WTC11 (cell line): ENCODE results near the gene ZNF699. TPM values are rescaled to one million over a fixed set of nuclear protein-coding genes. Genes with fewer than 3 reads are reported as not detected.

ENCODE experiments used
- ATAC-seq: fragments of 200-7000 bp; cut with Tn5 transposase; 2 replicates; pipeline ENCODE4 v1.10.0; 2021; ENCODE audit warnings: mild to moderate bottlenecking, moderate library complexity
- CTCF ChIA-PET: fragments of 300-600 bp; sonication (Branson Sonifier 250); formaldehyde crosslinking; loops from one replicate; lab custom pipeline; 2021; ENCODE audit warnings: antibody characterized with exemption; lab: Charles Lee
- POLR2A ChIA-PET: fragments of 350-600 bp; sonication (Branson Sonifier 250); formaldehyde crosslinking; loops from one replicate; lab custom pipeline; 2021; ENCODE audit warnings: antibody characterized with exemption; lab: Charles Lee
- DNase-seq: peaks from one replicate; pipeline ENCODE4 v3.0.0; 2021; ENCODE audit warnings: low spot score
- H3K27ac Mint-ChIP-seq: 2 replicates; pipeline ENCODE4 v1.8.0; 2021; ENCODE audit warnings: mixed read lengths
- H3K27me3 Mint-ChIP-seq: 2 replicates; pipeline ENCODE4 v1.8.0; 2021; ENCODE audit warnings: low read depth, mild to moderate bottlenecking, moderate library complexity, mixed read lengths
- H3K36me3 Mint-ChIP-seq: 2 replicates; pipeline ENCODE4 v1.8.0; 2021; ENCODE audit warnings: mixed read lengths
- H3K4me1 Mint-ChIP-seq: 2 replicates; pipeline ENCODE4 v1.8.0; 2022; ENCODE audit warnings: mixed read lengths
- H3K4me3 Mint-ChIP-seq: 2 replicates; pipeline ENCODE4 v1.8.0; 2021; ENCODE audit warnings: mild to moderate bottlenecking, moderate library complexity, mixed read lengths
- H3K9me3 Mint-ChIP-seq: 2 replicates; pipeline ENCODE4 v1.8.0; 2021; ENCODE audit warnings: mixed read lengths
- ATF1 ChIP-seq: sonication (generic); formaldehyde crosslinking; IDR thresholded peaks from 2 replicates; pipeline ENCODE4 v1.8.1; 2023; ENCODE audit warnings: mild to moderate bottlenecking, moderate library complexity, missing genetic modification reagents
- FOXK1 ChIP-seq: sonication (generic); formaldehyde crosslinking; IDR thresholded peaks from 2 replicates; pipeline ENCODE4 v1.8.0; 2022; ENCODE audit warnings: mild to moderate bottlenecking, moderate library complexity, missing genetic modification reagents
- JAZF1 ChIP-seq: fragments of 250-450 bp; sonication (Bioruptor Pico); IDR thresholded peaks from 2 replicates; pipeline ENCODE4 v1.9.0; 2021; ENCODE audit warnings: moderate library complexity, mild to moderate bottlenecking, inconsistent platforms
- MLX ChIP-seq: sonication (generic); formaldehyde crosslinking; IDR thresholded peaks from 2 replicates; pipeline ENCODE4 v1.8.1; 2023; ENCODE audit warnings: mild to moderate bottlenecking, missing genetic modification reagents, moderate library complexity
- MXD4 ChIP-seq: fragments of 250-450 bp; sonication (Bioruptor Pico); IDR thresholded peaks from 2 replicates; pipeline ENCODE4 v1.8.0; 2021; ENCODE audit warnings: mild to moderate bottlenecking, moderate library complexity, borderline replicate concordance
- MYBL2 ChIP-seq: sonication (generic); formaldehyde crosslinking; IDR thresholded peaks from 2 replicates; pipeline ENCODE4 v1.8.1; 2023; ENCODE audit warnings: mild to moderate bottlenecking, moderate library complexity, missing genetic modification reagents
- NR3C1 ChIP-seq: sonication (generic); formaldehyde crosslinking; conservative IDR thresholded peaks from 2 replicates; pipeline ENCODE4 v1.8.1; 2023; ENCODE audit warnings: low read depth, mild to moderate bottlenecking, missing genetic modification reagents
- OVOL2 ChIP-seq: fragments of 250-450 bp; sonication (Bioruptor Pico); IDR thresholded peaks from 2 replicates; pipeline ENCODE4 v1.9.0; 2021; ENCODE audit warnings: mild to moderate bottlenecking, borderline replicate concordance
- TCF7 ChIP-seq: sonication (generic); formaldehyde crosslinking; IDR thresholded peaks from 2 replicates; pipeline ENCODE4 v1.8.0; 2022; ENCODE audit warnings: mild to moderate bottlenecking, low read depth, missing genetic modification reagents, moderate library complexity
- ZNF232 ChIP-seq: sonication (generic); formaldehyde crosslinking; IDR thresholded peaks from 2 replicates; pipeline ENCODE4 v1.8.0; 2022; ENCODE audit warnings: mild to moderate bottlenecking, missing genetic modification reagents
- ZNF263 ChIP-seq: sonication (generic); formaldehyde crosslinking; IDR thresholded peaks from 2 replicates; pipeline ENCODE4 v1.8.1; 2022; ENCODE audit warnings: low read depth, mild to moderate bottlenecking, moderate library complexity, missing genetic modification reagents
- ZNF281 ChIP-seq: sonication (generic); formaldehyde crosslinking; IDR thresholded peaks from 2 replicates; pipeline ENCODE4 v1.8.0; 2023; ENCODE audit warnings: mild to moderate bottlenecking, missing genetic modification reagents
- ZNF532 ChIP-seq: fragments of 250-450 bp; sonication (Bioruptor Pico); IDR thresholded peaks from 2 replicates; pipeline ENCODE4 v1.9.0; 2021; ENCODE audit warnings: mild to moderate bottlenecking, borderline replicate concordance
- ZNF671 ChIP-seq: fragments of 250-450 bp; sonication (Bioruptor Pico); IDR thresholded peaks from 2 replicates; pipeline ENCODE4 v1.8.0; 2021; ENCODE audit warnings: mild to moderate bottlenecking
- total RNA-seq: library from RNA; stranded (reverse); gene quantifications from 3 replicates; pipeline ENCODE4 v1.2.3, GENCODE V29; 2021
- TF ChIP-seq, protein P1 (sequence below): sonication (generic); formaldehyde crosslinking; IDR thresholded peaks from 2 replicates; pipeline ENCODE4 v1.8.1; 2023; ENCODE audit warnings: mild to moderate bottlenecking, missing genetic modification reagents
- TF ChIP-seq, protein P2 (sequence below): sonication (generic); formaldehyde crosslinking; IDR thresholded peaks from 2 replicates; pipeline ENCODE4 v1.8.0; 2022; ENCODE audit warnings: mild to moderate bottlenecking, missing genetic modification reagents
- TF ChIP-seq, protein P3 (sequence below): sonication (generic); formaldehyde crosslinking; IDR thresholded peaks from 2 replicates; pipeline ENCODE4 v1.8.0; 2022; ENCODE audit warnings: missing genetic modification reagents

Gene ZNF699
- total RNA-seq, 1 experiment from 2014 or later: 5.9 TPM

GRCh38 chr19:9345005-9345404 is 35.4 kb upstream of the ZNF699 start:
- ATAC-seq (no peak), DNase-seq (no peak)
- peaks cover 12% of the 10 kb centered on the region; the same call in 1 of the 2 replicates for H3K27me3 Mint-ChIP-seq
- H3K4me3 Mint-ChIP-seq: no peak overlapping the region
- ChIA-PET CTCF (no interaction called here), POLR2A (no interaction called here)
- H3K4me1 Mint-ChIP-seq: no peaks in the 10 kb centered on the region
- TF ChIP-seq JAZF1 (CRISPR knock-in tag) (no peak), ZNF281 (CRISPR knock-in tag) (no peak), ZNF232 (CRISPR knock-in tag) (no peak), NR3C1 (CRISPR knock-in tag) (no peak), MYBL2 (CRISPR knock-in tag) (no peak), FOXK1 (CRISPR knock-in tag) (no peak), ZNF671 (CRISPR knock-in tag) (no peak), OVOL2 (no peak), MLX (CRISPR knock-in tag) (no peak), ATF1 (CRISPR knock-in tag) (no peak)
- TF ChIP-seq, protein P1, sequence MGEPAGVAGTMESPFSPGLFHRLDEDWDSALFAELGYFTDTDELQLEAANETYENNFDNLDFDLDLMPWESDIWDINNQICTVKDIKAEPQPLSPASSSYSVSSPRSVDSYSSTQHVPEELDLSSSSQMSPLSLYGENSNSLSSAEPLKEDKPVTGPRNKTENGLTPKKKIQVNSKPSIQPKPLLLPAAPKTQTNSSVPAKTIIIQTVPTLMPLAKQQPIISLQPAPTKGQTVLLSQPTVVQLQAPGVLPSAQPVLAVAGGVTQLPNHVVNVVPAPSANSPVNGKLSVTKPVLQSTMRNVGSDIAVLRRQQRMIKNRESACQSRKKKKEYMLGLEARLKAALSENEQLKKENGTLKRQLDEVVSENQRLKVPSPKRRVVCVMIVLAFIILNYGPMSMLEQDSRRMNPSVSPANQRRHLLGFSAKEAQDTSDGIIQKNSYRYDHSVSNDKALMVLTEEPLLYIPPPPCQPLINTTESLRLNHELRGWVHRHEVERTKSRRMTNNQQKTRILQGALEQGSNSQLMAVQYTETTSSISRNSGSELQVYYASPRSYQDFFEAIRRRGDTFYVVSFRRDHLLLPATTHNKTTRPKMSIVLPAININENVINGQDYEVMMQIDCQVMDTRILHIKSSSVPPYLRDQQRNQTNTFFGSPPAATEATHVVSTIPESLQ (CRISPR knock-in tag): no peak
- H3K9me3 Mint-ChIP-seq: peaks cover 81% of the 10 kb centered on the region
- no peak overlapping the region for H3K27ac Mint-ChIP-seq
- peaks cover 83% of the 10 kb centered on the region for H3K36me3 Mint-ChIP-seq

- CTCF ChIA-PET: no interaction called here
- DNase-seq: no peak
- POLR2A ChIA-PET: no interaction called here
- peaks cover 81% of the 10 kb centered on the region for H3K9me3 Mint-ChIP-seq
- no peak for ATAC-seq
- no peak overlapping the region for H3K4me3 Mint-ChIP-seq
- TF ChIP-seq, protein P2, sequence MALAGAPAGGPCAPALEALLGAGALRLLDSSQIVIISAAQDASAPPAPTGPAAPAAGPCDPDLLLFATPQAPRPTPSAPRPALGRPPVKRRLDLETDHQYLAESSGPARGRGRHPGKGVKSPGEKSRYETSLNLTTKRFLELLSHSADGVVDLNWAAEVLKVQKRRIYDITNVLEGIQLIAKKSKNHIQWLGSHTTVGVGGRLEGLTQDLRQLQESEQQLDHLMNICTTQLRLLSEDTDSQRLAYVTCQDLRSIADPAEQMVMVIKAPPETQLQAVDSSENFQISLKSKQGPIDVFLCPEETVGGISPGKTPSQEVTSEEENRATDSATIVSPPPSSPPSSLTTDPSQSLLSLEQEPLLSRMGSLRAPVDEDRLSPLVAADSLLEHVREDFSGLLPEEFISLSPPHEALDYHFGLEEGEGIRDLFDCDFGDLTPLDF: no peak
- no peaks in the 10 kb centered on the region for H3K4me1 Mint-ChIP-seq
- no peak overlapping the region for H3K27ac Mint-ChIP-seq
- H3K27me3 Mint-ChIP-seq: peaks cover 14% of the 10 kb centered on the region; the same call in 1 of the 2 replicates
- peaks cover 83% of the 10 kb centered on the region for H3K36me3 Mint-ChIP-seq
Measured at GRCh38 chr19:9342610-9343304, 33.1 kb upstream of the ZNF699 start.

- Mint-ChIP-seq H3K4me3 (no peak overlapping the region), H3K27me3 (peaks cover 2% of the 10 kb centered on the region; the same call in 1 of the 2 replicates), H3K9me3 (peaks cover 67% of the 10 kb centered on the region), H3K4me1 (no peaks in the 10 kb centered on the region), H3K27ac (no peak overlapping the region), H3K36me3 (peaks cover 80% of the 10 kb centered on the region)
- CTCF ChIA-PET: no interaction called here
- DNase-seq (no peak), ATAC-seq (no peak)
- POLR2A ChIA-PET: no interaction called here
- TF ChIP-seq TCF7 (CRISPR knock-in tag) (no peak), MXD4 (no peak), ZNF532 (CRISPR knock-in tag) (no peak), ZNF263 (CRISPR knock-in tag) (no peak), ZNF232 (CRISPR knock-in tag) (no peak)
- TF ChIP-seq, protein P3, sequence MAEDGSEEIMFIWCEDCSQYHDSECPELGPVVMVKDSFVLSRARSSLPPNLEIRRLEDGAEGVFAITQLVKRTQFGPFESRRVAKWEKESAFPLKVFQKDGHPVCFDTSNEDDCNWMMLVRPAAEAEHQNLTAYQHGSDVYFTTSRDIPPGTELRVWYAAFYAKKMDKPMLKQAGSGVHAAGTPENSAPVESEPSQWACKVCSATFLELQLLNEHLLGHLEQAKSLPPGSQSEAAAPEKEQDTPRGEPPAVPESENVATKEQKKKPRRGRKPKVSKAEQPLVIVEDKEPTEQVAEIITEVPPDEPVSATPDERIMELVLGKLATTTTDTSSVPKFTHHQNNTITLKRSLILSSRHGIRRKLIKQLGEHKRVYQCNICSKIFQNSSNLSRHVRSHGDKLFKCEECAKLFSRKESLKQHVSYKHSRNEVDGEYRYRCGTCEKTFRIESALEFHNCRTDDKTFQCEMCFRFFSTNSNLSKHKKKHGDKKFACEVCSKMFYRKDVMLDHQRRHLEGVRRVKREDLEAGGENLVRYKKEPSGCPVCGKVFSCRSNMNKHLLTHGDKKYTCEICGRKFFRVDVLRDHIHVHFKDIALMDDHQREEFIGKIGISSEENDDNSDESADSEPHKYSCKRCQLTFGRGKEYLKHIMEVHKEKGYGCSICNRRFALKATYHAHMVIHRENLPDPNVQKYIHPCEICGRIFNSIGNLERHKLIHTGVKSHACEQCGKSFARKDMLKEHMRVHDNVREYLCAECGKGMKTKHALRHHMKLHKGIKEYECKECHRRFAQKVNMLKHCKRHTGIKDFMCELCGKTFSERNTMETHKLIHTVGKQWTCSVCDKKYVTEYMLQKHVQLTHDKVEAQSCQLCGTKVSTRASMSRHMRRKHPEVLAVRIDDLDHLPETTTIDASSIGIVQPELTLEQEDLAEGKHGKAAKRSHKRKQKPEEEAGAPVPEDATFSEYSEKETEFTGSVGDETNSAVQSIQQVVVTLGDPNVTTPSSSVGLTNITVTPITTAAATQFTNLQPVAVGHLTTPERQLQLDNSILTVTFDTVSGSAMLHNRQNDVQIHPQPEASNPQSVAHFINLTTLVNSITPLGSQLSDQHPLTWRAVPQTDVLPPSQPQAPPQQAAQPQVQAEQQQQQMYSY: no peak
Measured at GRCh38 chr19:9329999-9330398, 20.4 kb upstream of the ZNF699 start.
